CD8-positive, alpha-beta memory T cell (primary cell): ENCODE measurements around the gene EHBP1L1. TPM values are rescaled to one million over a fixed set of nuclear protein-coding genes. Genes with fewer than 3 reads are reported as not detected.

Experiments used
- CTCF ChIA-PET: fragments of 350-600 bp; sonication (Branson Sonifier 250); formaldehyde crosslinking; loops from one replicate; lab custom pipeline; 2021; ENCODE audit warnings: antibody characterized with exemption; lab: Charles Lee
- POLR2A ChIA-PET: fragments of 350-600 bp; sonication (Branson Sonifier 250); formaldehyde crosslinking; loops from one replicate; lab custom pipeline; 2021; ENCODE audit warnings: antibody characterized with exemption; lab: Charles Lee
- DNase-seq, 5 donors: peaks; one replicate each; pipeline versions ENCODE4 v3.0.0 to v3.0.0-alpha.2; 2020 to 2022; ENCODE audit warnings: mixed read lengths in 1 of 5
- H3K27ac ChIP-seq: one replicate; pipeline ENCODE4 v1.7.0; 2013; ENCODE audit warnings: low read depth, mild to moderate bottlenecking, low read length, moderate library complexity
- H3K27me3 ChIP-seq: 2 replicates; pipeline ENCODE4 v1.7.0; 2013; ENCODE audit warnings: low read length, mild to moderate bottlenecking; ENCODE audit not compliant: insufficient read depth, poor library complexity, severe bottlenecking
- H3K36me3 ChIP-seq: 2 replicates; pipeline ENCODE4 v1.7.0; 2013; ENCODE audit warnings: mild to moderate bottlenecking, low read length, moderate library complexity; ENCODE audit not compliant: insufficient read depth
- H3K4me1 ChIP-seq: 2 replicates; pipeline ENCODE4 v1.7.0; 2013; ENCODE audit warnings: mild to moderate bottlenecking, low read length, moderate library complexity; ENCODE audit not compliant: insufficient read depth
- H3K4me3 ChIP-seq: 2 replicates; pipeline ENCODE4 v1.7.0; 2013; ENCODE audit warnings: mild to moderate bottlenecking, low read length
- H3K9me3 ChIP-seq: 2 replicates; pipeline ENCODE4 v1.7.0; 2013; ENCODE audit warnings: mild to moderate bottlenecking, low read length
- H3K27ac Mint-ChIP-seq, 8 donors: one replicate each; pipeline ENCODE4 v1.8.0; 2020 to 2021; ENCODE audit warnings: mixed read lengths in 8 of 8, mild to moderate bottlenecking in 6 of 8, inconsistent platforms in 3 of 8, moderate library complexity in 3 of 8
- H3K27me3 Mint-ChIP-seq, 2 donors: one replicate each; pipeline ENCODE4 v1.8.0; 2020 to 2021; ENCODE audit warnings: mixed read lengths in 2 of 2, mild to moderate bottlenecking in 1 of 2, moderate library complexity in 1 of 2
- H3K36me3 Mint-ChIP-seq, 3 donors: one replicate each; pipeline ENCODE4 v1.8.0; 2020 to 2021; ENCODE audit warnings: mixed read lengths in 3 of 3, inconsistent platforms in 1 of 3, mild to moderate bottlenecking in 1 of 3
- H3K4me1 Mint-ChIP-seq, 3 donors: one replicate each; pipeline ENCODE4 v1.8.0; 2020 to 2021; ENCODE audit warnings: mixed read lengths in 3 of 3, inconsistent platforms in 1 of 3, mild to moderate bottlenecking in 1 of 3
- H3K4me3 Mint-ChIP-seq, 7 donors: one replicate each; pipeline ENCODE4 v1.8.0; 2020 to 2021; ENCODE audit warnings: mixed read lengths in 7 of 7, mild to moderate bottlenecking in 6 of 7, moderate library complexity in 4 of 7, inconsistent platforms in 2 of 7
- H3K9me3 Mint-ChIP-seq, 5 donors: one replicate each; pipeline ENCODE4 v1.8.0; 2020 to 2022; ENCODE audit warnings: mixed read lengths in 5 of 5, mild to moderate bottlenecking in 3 of 5, moderate library complexity in 2 of 5, inconsistent platforms in 1 of 5
- polyA plus RNA-seq: library from polyadenylated mRNA; unstranded; fragments of 300-500 nt; fragmentation: Illumina TruSeq; gene quantifications from one replicate; pipeline ENCODE4 v1.2.3, GENCODE V29; 2021
- total RNA-seq, 2 experiments: library from RNA; stranded (reverse); gene quantifications; one replicate each; pipeline ENCODE4 v1.2.3, GENCODE V29; 2021

EHBP1L1 gene
- total and polyA plus RNA-seq, 3 experiments from 2014 or later, result 25.1 to 100 (median 97.3) TPM

GRCh38 chr11:65611028-65611757 lies 35.3 kb downstream of the EHBP1L1 start:
- no peak overlapping the region for H3K4me3 ChIP-seq
- no peaks in the 10 kb centered on the region for H3K9me3 ChIP-seq
- Mint-ChIP-seq H3K36me3 (peaks cover 0 to 65% (median 0%) of the 10 kb centered on the region in 3 donors), H3K4me3 (peak overlapping the region in 4 of 7 donors; percentile 12 to 39 (median 31)), H3K9me3 (no peaks in the 10 kb centered on the region), H3K27ac (peak overlapping the region; percentile 19 to 99 (median 84)), H3K4me1 (peaks cover 34 to 56% (median 41%) of the 10 kb centered on the region in 3 donors), H3K27me3 (no peaks in the 10 kb centered on the region)
- H3K36me3 ChIP-seq, result no peaks in the 10 kb centered on the region
- ChIA-PET POLR2A (no interaction called here), CTCF (interaction anchor here (0.7 to 2.2 kb wide), 3 partner anchors 15 to 71 kb away, joined by 3 to 6 read pairs (median 4); no protein-coding TSS in a partner anchor)
- H3K4me1 ChIP-seq, result peaks cover 35% of the 10 kb centered on the region
- H3K27me3 ChIP-seq, result no peaks in the 10 kb centered on the region
- H3K27ac ChIP-seq, result peak overlapping the region; percentile 43
- no peak for DNase-seq

- ChIA-PET POLR2A (no interaction called here), CTCF (interaction anchor here (1.0 to 2.2 kb wide), 4 partner anchors 24 to 490 kb away, joined by 3 to 6 read pairs (median 4); partner anchors contain the start of genes FAU and MRPL49)
- Histone ChIP-seq H3K36me3 (peaks cover 2% of the 10 kb centered on the region), H3K4me1 (peaks cover 43% of the 10 kb centered on the region), H3K27ac (peak overlapping the region; percentile 43), H3K4me3 (peak overlapping the region; percentile 93), H3K9me3 (no peaks in the 10 kb centered on the region), H3K27me3 (no peaks in the 10 kb centered on the region)
- Mint-ChIP-seq H3K27ac (peak overlapping the region; percentile 83 to 99 (median 95)), H3K27me3 (no peaks in the 10 kb centered on the region), H3K9me3 (no peaks in the 10 kb centered on the region), H3K4me1 (peaks cover 42 to 64% (median 48%) of the 10 kb centered on the region in 3 donors), H3K4me3 (peak overlapping the region; percentile 83 to 98 (median 90)), H3K36me3 (peaks cover 0 to 65% (median 0%) of the 10 kb centered on the region in 3 donors)
- DNase-seq, result no peak
Observed at GRCh38 chr11:65611758-65612603, 36.1 kb downstream of the EHBP1L1 start.

DNA sequence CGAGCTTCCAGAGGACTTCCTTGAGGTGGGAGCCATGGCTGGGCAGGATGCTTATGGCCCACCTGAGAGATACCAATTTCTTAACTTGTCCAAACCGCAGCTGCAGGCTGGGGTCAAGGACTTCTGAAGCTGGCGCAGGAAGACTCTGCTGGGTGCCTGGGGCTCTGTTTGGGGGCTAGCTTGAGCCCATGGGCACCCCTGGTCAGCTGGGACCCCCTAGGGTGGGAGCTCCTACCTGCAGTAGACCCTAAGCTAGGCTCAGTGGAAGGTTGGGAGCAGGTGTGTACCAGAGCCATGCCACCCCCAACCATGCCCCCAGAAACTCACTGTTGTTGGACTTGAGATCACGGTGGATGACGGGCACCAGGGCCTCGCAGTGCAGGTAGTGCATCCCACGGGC lies 36.8 kb downstream of the EHBP1L1 start:
- POLR2A ChIA-PET, result interaction anchor here (1.0 to 1.7 kb wide), 2 partner anchors 19 to 35 kb away, joined by 3 to 8 read pairs; no protein-coding TSS in a partner anchor
- no peaks in the 10 kb centered on the region for H3K9me3 ChIP-seq
- Mint-ChIP-seq H3K9me3 (no peaks in the 10 kb centered on the region), H3K4me1 (peaks cover 43 to 71% (median 54%) of the 10 kb centered on the region in 3 donors), H3K27ac (peak overlapping the region; percentile 83 to 99 (median 94)), H3K36me3 (peaks cover 0 to 65% (median 0%) of the 10 kb centered on the region in 3 donors), H3K27me3 (no peaks in the 10 kb centered on the region), H3K4me3 (peak overlapping the region; percentile 83 to 98 (median 90))
- no peaks in the 10 kb centered on the region for H3K27me3 ChIP-seq
- H3K36me3 ChIP-seq, result peaks cover 6% of the 10 kb centered on the region
- DNase-seq, result no peak
- H3K27ac ChIP-seq, result peak overlapping the region; percentile 91
- H3K4me3 ChIP-seq, result peak overlapping the region; percentile 93
- H3K4me1 ChIP-seq, result peaks cover 50% of the 10 kb centered on the region
- CTCF ChIA-PET, result interaction anchor here (1.0 to 1.3 kb wide), 4 partner anchors 19 to 490 kb away, joined by 3 to 5 read pairs (median 3); partner anchors contain the start of genes FAU and MRPL49

GRCh38 chr11:65613091-65613928 lies 37.5 kb downstream of the EHBP1L1 start:
- Mint-ChIP-seq H3K27ac (peak overlapping the region; percentile 67 to 100 (median 95)), H3K4me3 (peak overlapping the region; percentile 83 to 98 (median 90)), H3K36me3 (peaks cover 0 to 64% (median 0%) of the 10 kb centered on the region in 3 donors), H3K9me3 (no peaks in the 10 kb centered on the region), H3K4me1 (peaks cover 43 to 73% (median 54%) of the 10 kb centered on the region in 3 donors), H3K27me3 (no peaks in the 10 kb centered on the region)
- Histone ChIP-seq H3K4me3 (peak overlapping the region; percentile 93), H3K27me3 (no peaks in the 10 kb centered on the region), H3K9me3 (no peaks in the 10 kb centered on the region), H3K27ac (peak overlapping the region; percentile 91), H3K36me3 (peaks cover 12% of the 10 kb centered on the region), H3K4me1 (peaks cover 50% of the 10 kb centered on the region)
- POLR2A ChIA-PET, result interaction anchor here (0.6 to 3.7 kb wide), 6 partner anchors 19 to 72 kb away, joined by 3 to 32 read pairs (median 6); partner anchors contain the start of genes FAM89B and RELA
- CTCF ChIA-PET, result interaction anchor here (1.0 to 2.5 kb wide), 7 partner anchors 19 to 491 kb away, joined by 3 to 28 read pairs (median 5); partner anchors contain the start of genes FAU, MRPL49 and RELA
- no peak for DNase-seq

DNA sequence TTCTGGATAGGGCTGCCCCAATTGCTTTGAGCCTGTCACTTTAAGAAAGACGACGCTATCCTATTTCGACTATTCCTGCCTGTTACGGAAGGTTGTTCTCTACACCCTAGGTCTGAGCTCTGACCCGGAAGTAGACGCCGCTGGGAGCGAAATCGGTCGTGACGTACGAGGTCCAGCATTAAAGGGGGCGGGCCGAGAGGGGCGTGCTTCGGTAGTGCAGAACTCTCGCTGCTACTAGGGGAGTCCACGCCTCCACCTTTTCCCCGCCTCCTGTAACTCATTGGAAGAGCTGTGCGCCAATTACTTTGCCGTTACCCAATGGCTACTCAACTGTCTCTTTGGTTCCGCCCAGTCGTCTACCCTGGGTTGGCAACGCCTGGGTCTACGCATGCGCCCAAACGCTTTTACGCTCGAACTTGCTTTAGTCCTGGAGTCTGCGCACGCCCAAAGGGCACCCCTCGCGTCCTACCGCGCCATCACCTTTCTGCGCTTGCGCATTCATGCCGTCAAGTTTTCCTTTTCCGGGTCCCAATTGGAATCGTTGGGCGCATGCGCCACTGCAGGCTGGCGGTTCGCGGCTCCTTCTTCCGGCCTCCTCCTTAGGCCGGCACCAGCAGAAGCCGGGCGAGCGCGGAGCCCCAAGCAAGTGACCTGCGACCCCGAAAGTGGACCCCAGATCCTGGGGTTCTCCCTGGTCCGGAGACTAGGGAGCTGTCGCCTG lies 39.5 kb downstream of the EHBP1L1 start, which contains the start of gene PCNX3:
PCNX3 (plus strand) TSS at position 548 of the 721 bp plus-strand sequence. CDS start 536 bp downstream, outside the sequence.
- Mint-ChIP-seq H3K36me3 (peaks cover 0 to 61% (median 2%) of the 10 kb centered on the region in 3 donors), H3K4me3 (peak within 1 kb of the TSS; percentile 89 to 99 (median 97)), H3K27me3 (no peaks in the 10 kb centered on the region), H3K4me1 (peaks cover 31 to 66% (median 37%) of the 10 kb centered on the region in 3 donors), H3K27ac (peak within 1 kb of the TSS; percentile 88 to 100 (median 99)), H3K9me3 (no peaks in the 10 kb centered on the region)
- Histone ChIP-seq H3K4me3 (peak within 1 kb of the TSS; percentile 93), H3K36me3 (peaks cover 12% of the 10 kb centered on the region), H3K9me3 (no peaks in the 10 kb centered on the region), H3K27me3 (no peaks in the 10 kb centered on the region), H3K4me1 (peaks cover 44% of the 10 kb centered on the region), H3K27ac (peak within 1 kb of the TSS; percentile 91)
- CTCF ChIA-PET, result interaction anchor here (0.8 to 2.6 kb wide), 16 partner anchors 10 to 575 kb away, joined by 3 to 28 read pairs (median 4); partner anchors contain the start of genes EHBP1L1, KAT5, MUS81 and RELA
- POLR2A ChIA-PET, result interaction anchor here (0.6 to 3.7 kb wide), 27 partner anchors 9 to 386 kb away, joined by 3 to 32 read pairs (median 5); partner anchors contain the start of genes CCDC85B, CFL1, EHBP1L1 and FAM89B
- peak; percentile 100 for DNase-seq

- peak in 2 of 5 donors; percentile 18 to 47 for DNase-seq
- Mint-ChIP-seq H3K4me3 (peak overlapping the region; percentile 89 to 99 (median 97)), H3K36me3 (peaks cover 0 to 59% (median 2%) of the 10 kb centered on the region in 3 donors), H3K27me3 (no peaks in the 10 kb centered on the region), H3K9me3 (no peaks in the 10 kb centered on the region), H3K27ac (peak overlapping the region; percentile 88 to 100 (median 99)), H3K4me1 (peaks cover 26 to 62% (median 31%) of the 10 kb centered on the region in 3 donors)
- Histone ChIP-seq H3K4me3 (peak overlapping the region; percentile 67), H3K27me3 (no peaks in the 10 kb centered on the region), H3K4me1 (peaks cover 38% of the 10 kb centered on the region), H3K27ac (peak overlapping the region; percentile 70), H3K36me3 (peaks cover 12% of the 10 kb centered on the region), H3K9me3 (no peaks in the 10 kb centered on the region)
- CTCF ChIA-PET, result interaction anchor here (1.1 to 2.6 kb wide), 11 partner anchors 9 to 244 kb away, joined by 3 to 28 read pairs (median 6); partner anchors contain the start of genes EHBP1L1, KAT5, MUS81 and RELA
- POLR2A ChIA-PET, result interaction anchor here (0.6 to 3.7 kb wide), 18 partner anchors 10 to 275 kb away, joined by 3 to 32 read pairs (median 8); partner anchors contain the start of genes CCDC85B, CFL1, EHBP1L1 and FAM89B
Observed at GRCh38 chr11:65615950-65616574, 40.2 kb downstream of the EHBP1L1 start.
